HG02981 (cell line): ENCODE data around the gene VSIG10L.

Experiments used
- ATAC-seq: cut with Tn5 transposase; IDR thresholded peaks from one replicate; pipeline ENCODE4 v1.9.1; 2021; ENCODE audit warnings: mild to moderate bottlenecking, moderate library complexity; ENCODE audit not compliant: unreplicated experiment

Gene VSIG10L

GRCh38 chr19:51318687-51319648 lies 23.0 kb downstream of the VSIG10L start:
- no peak for ATAC-seq

- ATAC-seq, result no peak
Observed at GRCh38 chr19:51317968-51318367, 24.0 kb downstream of the VSIG10L start.

- ATAC-seq, result no peak
Observed at GRCh38 chr19:51317376-51317775, 24.6 kb downstream of the VSIG10L start.

GRCh38 chr19:51316688-51317087 lies 25.3 kb downstream of the VSIG10L start:
- ATAC-seq, result no peak

GRCh38 chr19:51311351-51312257 lies 30.3 kb downstream of the VSIG10L start, which contains the start of gene IGLON5:
Gene IGLON5, plus strand, starts transcription at chr19:51311644. Its CDS starts 204 bp downstream, at chr19:51311848.
- no peak for ATAC-seq

- ATAC-seq, result no peak
Observed at GRCh38 chr19:51305479-51305878, 36.5 kb downstream of the VSIG10L start.

GRCh38 chr19:51301266-51301665 lies 40.7 kb downstream of the VSIG10L start:
- ATAC-seq, result no peak

- no peak for ATAC-seq
Observed at GRCh38 chr19:51297406-51297805, 44.5 kb downstream of the VSIG10L start.

- ATAC-seq, result no peak
Observed at GRCh38 chr19:51296336-51297093, 45.4 kb downstream of the VSIG10L start.

- ATAC-seq, result no peak
Observed at GRCh38 chr19:51295382-51296126, 46.4 kb downstream of the VSIG10L start.

- ATAC-seq, result no peak
Observed at GRCh38 chr19:51294977-51295375, 47.0 kb downstream of the VSIG10L start.

GRCh38 chr19:51294211-51294976 lies 47.5 kb downstream of the VSIG10L start:
- no peak for ATAC-seq

GRCh38 chr19:51293571-51294210 lies 48.2 kb downstream of the VSIG10L start:
- ATAC-seq, result no peak

GRCh38 chr19:51292971-51293370 lies 49.0 kb downstream of the VSIG10L start:
- ATAC-seq, result no peak

- ATAC-seq, result no peak
Observed at GRCh38 chr19:51289635-51290034, 52.3 kb downstream of the VSIG10L start.

GRCh38 chr19:51285682-51286081 lies 56.3 kb downstream of the VSIG10L start:
- ATAC-seq, result no peak

- no peak for ATAC-seq
Observed at GRCh38 chr19:51282335-51282734, 59.6 kb downstream of the VSIG10L start.
